NB4 (cell line): ENCODE results near the gene PDCD5.
"Not testable (repeated sequence)": the region's sequence is repeated elsewhere in the genome, so short reads cannot be mapped to it uniquely, and the experiment has no call there.

ENCODE experiments used
- DNase-seq: peaks from one replicate; pipeline ENCODE4 v3.0.0; 2010; ENCODE audit warnings: low read depth
- H3K4me3 ChIP-seq: one replicate; pipeline ENCODE4 v1.5.1; 2011; ENCODE audit warnings: mild to moderate bottlenecking, low read depth, low read length, moderate library complexity
- MYC ChIP-seq: IDR thresholded peaks from 2 replicates; pipeline ENCODE4 v1.6.1; 2011; ENCODE audit warnings: low read depth, low read length
- POLR2A ChIP-seq: IDR thresholded peaks from 2 replicates; pipeline ENCODE4 v1.6.1; 2011; ENCODE audit warnings: mild to moderate bottlenecking; ENCODE audit not compliant: insufficient read length; ENCODE audit errors: extremely low read depth
- TF ChIP-seq, protein P1 (sequence below): IDR thresholded peaks from 2 replicates; pipeline ENCODE4 v1.6.1; 2011; ENCODE audit warnings: low read depth, low read length
- TF ChIP-seq, protein P2 (sequence below): IDR thresholded peaks from one replicate; pipeline ENCODE4 v1.5.1; 2012; ENCODE audit warnings: low read depth, low read length

The PDCD5 gene, protein sequence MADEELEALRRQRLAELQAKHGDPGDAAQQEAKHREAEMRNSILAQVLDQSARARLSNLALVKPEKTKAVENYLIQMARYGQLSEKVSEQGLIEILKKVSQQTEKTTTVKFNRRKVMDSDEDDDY

DNA sequence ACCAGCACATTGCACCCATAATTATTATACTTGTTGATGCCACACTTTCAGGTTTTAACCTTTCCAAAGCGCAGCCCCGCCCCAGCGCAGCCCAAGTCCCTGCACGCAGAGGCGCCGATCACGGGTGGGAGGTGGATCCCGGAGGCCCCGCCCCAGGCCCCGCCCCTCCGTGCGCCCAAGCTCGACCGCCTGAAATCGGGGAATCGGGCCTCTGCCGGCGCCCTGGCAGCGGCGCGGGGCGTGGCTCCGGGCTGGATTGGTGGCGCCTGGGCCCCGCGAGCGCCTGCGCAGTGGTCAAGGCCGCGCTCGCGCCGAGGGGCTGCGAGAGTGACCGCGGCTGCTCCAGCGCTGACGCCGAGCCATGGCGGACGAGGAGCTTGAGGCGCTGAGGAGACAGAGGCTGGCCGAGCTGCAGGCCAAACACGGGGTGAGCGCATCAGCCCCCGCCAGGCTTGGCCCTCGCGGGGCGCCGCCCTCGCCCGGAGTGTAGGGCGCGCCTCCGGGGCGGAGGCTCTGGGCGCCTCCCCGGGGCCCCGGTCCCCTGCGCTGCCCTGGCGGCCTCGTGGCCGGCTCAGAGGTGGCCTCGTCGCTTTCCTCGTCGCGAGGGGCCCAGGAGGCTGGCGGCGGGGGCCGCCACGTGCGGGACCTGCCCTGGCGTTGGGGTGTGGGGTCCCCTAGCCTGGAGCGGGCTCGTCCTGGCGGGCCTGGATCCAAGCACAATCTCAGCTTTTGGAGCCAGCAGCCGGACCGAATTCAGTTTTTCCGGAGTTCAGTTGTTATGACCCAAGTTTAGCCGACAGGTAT lies at the start of gene PDCD5:
PDCD5 (plus strand) TSS at position 290 of the 804 bp plus-strand sequence; CDS start at position 362, 72 bp downstream.
- peak within 1 kb of the TSS; percentile 84 for H3K4me3 ChIP-seq
- peak; percentile 91 for DNase-seq
- TF ChIP-seq POLR2A (peak; percentile 84), MYC (peak; percentile 31)
- TF ChIP-seq, protein P1, sequence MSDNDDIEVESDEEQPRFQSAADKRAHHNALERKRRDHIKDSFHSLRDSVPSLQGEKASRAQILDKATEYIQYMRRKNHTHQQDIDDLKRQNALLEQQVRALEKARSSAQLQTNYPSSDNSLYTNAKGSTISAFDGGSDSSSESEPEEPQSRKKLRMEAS, result peak; percentile 62
- TF ChIP-seq, protein P2, sequence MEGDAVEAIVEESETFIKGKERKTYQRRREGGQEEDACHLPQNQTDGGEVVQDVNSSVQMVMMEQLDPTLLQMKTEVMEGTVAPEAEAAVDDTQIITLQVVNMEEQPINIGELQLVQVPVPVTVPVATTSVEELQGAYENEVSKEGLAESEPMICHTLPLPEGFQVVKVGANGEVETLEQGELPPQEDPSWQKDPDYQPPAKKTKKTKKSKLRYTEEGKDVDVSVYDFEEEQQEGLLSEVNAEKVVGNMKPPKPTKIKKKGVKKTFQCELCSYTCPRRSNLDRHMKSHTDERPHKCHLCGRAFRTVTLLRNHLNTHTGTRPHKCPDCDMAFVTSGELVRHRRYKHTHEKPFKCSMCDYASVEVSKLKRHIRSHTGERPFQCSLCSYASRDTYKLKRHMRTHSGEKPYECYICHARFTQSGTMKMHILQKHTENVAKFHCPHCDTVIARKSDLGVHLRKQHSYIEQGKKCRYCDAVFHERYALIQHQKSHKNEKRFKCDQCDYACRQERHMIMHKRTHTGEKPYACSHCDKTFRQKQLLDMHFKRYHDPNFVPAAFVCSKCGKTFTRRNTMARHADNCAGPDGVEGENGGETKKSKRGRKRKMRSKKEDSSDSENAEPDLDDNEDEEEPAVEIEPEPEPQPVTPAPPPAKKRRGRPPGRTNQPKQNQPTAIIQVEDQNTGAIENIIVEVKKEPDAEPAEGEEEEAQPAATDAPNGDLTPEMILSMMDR, result no peak

DNA sequence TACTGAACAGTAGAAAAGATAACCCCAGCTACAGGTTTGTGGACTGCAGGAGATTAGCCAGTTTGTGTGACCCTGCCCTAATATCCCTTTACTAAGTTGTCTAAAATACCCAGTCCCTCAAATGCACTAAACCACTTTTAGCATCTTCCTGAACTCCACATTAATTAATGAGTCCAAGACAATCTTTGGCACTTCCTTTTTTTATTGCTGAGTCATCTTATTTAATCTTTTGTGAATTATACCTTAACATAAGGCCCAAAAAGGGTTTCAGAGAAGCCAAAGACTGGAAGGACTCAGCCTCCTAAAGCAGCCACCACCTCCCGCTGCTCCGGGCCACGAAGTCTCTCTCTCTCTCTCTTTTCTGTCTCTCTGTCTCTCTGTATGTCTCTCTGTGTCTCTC lies 48.8 kb upstream of the PDCD5 start:
- no peak for DNase-seq
- TF ChIP-seq MYC, result no peak
- no peak overlapping the region for H3K4me3 ChIP-seq

DNA sequence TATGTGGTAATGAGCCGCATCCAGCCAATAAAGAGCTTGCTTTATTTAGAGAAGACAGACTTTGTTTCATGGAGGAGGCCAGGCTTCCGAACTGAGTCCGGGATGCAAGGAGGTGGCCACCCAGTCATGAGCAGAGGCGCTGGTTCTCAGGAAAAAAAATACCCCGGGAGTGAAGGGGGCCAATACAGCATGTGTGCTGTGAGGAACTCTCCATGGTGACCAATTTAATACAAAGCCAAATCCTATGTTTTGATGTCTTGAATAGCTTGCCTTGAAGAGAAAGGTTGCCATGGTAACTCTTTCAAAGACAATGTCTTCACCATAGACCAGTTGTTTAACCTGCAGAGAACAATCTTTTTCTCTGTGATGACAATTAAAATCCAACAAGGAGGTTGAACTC lies 43.4 kb upstream of the PDCD5 start:
- no peak for DNase-seq
- H3K4me3 ChIP-seq, result no peak overlapping the region
- no peak for TF ChIP-seq MYC
- TF ChIP-seq, protein P2, result no peak
- no peak for TF ChIP-seq POLR2A
- TF ChIP-seq, protein P1, result no peak

DNA sequence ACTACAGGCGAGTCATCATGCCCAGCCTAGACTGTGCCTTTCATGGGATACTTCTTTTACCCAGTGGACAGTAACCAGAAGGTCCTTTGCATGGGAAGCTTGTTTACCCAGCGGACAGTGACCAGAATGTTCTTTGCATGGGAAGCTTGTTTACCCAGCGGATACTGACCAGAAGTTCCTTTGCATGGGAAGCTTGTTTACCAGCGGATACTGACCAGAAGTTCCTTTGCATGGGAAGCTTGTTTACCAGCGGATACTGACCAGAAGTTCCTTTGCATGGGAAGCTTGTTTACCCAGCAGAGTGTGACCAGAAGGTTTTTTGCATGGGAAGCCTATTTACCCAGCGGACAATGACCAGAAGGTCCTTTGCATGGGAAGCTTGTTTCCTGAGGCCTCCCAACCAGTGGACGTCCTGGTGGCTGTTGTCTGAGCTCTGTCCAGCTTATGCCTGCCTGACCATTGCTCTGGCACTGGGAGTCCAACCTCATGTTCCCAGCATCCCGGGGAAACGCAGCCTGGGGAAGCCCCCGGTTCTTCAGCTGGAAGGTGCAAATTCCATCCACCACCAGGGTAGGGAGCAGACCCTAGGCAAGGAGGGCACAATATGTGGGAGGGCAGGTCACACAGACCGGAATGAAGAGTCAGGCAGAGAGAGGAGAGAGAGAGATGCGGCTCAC lies 41.6 kb upstream of the PDCD5 start:
- H3K4me3 ChIP-seq, result no peak overlapping the region
- TF ChIP-seq, protein P2, result no peak
- TF ChIP-seq POLR2A, result no peak
- no peak for TF ChIP-seq MYC
- TF ChIP-seq, protein P1, result no peak
- no peak for DNase-seq

DNA sequence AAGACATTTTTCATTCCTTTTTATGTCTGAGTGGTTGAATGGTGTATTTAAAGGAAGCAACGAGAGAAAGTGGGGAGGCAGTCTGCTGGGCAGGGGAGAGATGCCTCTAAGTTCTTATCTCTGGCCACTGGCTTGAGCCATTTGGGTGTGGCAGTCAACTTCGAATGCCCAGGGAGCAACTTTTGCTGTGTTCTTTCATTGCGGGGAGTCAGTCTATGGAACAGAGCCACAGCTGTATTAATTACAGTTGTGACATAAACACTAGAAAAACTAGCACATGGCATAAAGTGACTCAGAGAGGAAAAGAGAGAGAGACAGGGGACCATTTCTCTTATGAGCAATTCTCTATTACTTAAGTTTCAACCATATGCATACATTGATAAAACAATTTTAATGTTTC lies 40.4 kb upstream of the PDCD5 start:
- TF ChIP-seq MYC, result no peak
- TF ChIP-seq, protein P2, result no peak
- TF ChIP-seq, protein P1, result no peak
- TF ChIP-seq POLR2A, result no peak
- no peak overlapping the region for H3K4me3 ChIP-seq
- DNase-seq, result no peak

DNA sequence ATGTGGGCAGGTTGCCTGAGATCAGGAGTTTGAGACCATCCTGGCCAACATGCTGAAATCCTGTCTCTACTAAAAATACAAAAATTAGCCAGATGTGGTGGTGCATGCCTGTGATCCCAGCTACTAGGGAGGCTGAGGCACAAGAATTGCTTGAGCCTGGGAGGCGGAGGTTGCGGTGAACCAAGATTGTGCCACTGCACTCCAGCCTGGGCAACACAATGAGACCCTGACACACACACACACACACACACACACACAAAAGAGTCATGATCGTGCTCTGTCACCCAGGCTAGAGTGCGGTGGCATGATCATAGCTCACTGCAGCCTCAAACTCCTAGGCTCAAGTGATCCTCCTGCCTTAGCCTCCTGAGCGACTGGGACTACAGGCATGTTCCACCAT lies 39.6 kb upstream of the PDCD5 start:
- H3K4me3 ChIP-seq, DNase-seq: not testable (repeated sequence)
